Stomach (tissue), 4 donors: Measurements from ENCODE around the gene ANKRD40CL.

ENCODE experiments used
- EP300 ChIP-seq: sonication (generic); formaldehyde crosslinking; IDR thresholded peaks from one replicate; pipeline ENCODE4 v1.6.1; 2017; ENCODE audit warnings: antibody characterized with exemption
- TF ChIP-seq, protein P1 (sequence below), 7 experiments: fragments of 450-650 bp in 4 of 7; fragments of 200-600 bp in 3 of 7; sonication (generic) in 3 of 7; IDR thresholded peaks; one replicate each; pipeline ENCODE4 v1.5.1; 2016 to 2019; ENCODE audit warnings: antibody characterized with exemption in 7 of 7, control low read depth in 2 of 7, mild to moderate bottlenecking in 1 of 7

GRCh38 chr17:50754521-50754920 lies 12.8 kb downstream of the ANKRD40CL start:
- TF ChIP-seq, protein P1, sequence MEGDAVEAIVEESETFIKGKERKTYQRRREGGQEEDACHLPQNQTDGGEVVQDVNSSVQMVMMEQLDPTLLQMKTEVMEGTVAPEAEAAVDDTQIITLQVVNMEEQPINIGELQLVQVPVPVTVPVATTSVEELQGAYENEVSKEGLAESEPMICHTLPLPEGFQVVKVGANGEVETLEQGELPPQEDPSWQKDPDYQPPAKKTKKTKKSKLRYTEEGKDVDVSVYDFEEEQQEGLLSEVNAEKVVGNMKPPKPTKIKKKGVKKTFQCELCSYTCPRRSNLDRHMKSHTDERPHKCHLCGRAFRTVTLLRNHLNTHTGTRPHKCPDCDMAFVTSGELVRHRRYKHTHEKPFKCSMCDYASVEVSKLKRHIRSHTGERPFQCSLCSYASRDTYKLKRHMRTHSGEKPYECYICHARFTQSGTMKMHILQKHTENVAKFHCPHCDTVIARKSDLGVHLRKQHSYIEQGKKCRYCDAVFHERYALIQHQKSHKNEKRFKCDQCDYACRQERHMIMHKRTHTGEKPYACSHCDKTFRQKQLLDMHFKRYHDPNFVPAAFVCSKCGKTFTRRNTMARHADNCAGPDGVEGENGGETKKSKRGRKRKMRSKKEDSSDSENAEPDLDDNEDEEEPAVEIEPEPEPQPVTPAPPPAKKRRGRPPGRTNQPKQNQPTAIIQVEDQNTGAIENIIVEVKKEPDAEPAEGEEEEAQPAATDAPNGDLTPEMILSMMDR (IDR thresholded peaks at IDR 0.05), result no peak
- TF ChIP-seq EP300, result no peak
